Measurements from ENCODE around the gene SORD.

SORD gene

DNA sequence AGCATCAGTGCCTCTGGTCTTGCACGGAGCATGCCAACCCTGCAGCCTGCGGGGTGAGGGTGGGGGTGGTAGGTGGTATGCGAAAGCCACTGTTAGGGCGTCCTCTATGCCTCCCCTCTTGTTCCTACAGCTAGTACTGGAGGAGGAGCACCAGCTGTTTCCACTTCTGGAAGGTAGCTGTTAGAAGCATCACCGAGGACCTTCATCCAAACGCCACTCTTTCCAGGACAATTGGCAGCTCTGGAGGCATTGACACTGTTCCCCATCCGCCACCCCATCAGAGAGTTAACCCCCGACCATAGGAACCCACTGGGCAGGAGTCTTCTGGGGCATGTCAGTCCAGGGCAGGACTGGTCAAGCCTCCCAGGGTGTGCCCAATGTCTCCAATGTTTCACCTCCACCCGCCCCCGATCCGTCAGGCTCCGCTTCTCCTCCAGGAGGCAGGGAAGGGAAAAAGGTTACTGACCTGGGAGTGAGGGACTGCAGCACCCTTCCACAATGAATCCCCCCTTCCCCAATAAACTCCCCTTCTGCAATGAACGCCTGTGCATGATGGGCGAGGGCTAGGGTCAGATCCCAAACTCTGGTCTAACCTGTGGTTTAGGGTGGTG, 90.5 kb downstream of the SORD start:
- peaks cover 3% of the 10 kb centered on the region for H3K4me1 ChIP-seq (ENCODE audit: insufficient read depth, insufficient read length)
- H3K9ac ChIP-seq (ENCODE audit: insufficient read length, low read depth) = peak overlapping the region; percentile 56
- no peak for DNase-seq (ENCODE audit: low read depth, low spot score)
- no peak for TF ChIP-seq YY1 (IDR thresholded peaks at IDR 0.05; ENCODE audit: insufficient read depth, insufficient read length)
- TF ChIP-seq ZNF274 (IDR thresholded peaks at IDR 0.05; ENCODE audit: low read depth, low read length) = no peak
- H3K36me3 ChIP-seq (ENCODE audit: insufficient read depth, insufficient read length, low read length) = no peaks in the 10 kb centered on the region
- H3K27me3 ChIP-seq (ENCODE audit: insufficient read depth, insufficient read length) = peaks cover 80% of the 10 kb centered on the region
- peak overlapping the region; percentile 43 for H3K4me3 ChIP-seq (ENCODE audit: insufficient read length, low read depth)
- H3K9me3 ChIP-seq (ENCODE audit: insufficient read depth, low read length) = no peaks in the 10 kb centered on the region

DNA sequence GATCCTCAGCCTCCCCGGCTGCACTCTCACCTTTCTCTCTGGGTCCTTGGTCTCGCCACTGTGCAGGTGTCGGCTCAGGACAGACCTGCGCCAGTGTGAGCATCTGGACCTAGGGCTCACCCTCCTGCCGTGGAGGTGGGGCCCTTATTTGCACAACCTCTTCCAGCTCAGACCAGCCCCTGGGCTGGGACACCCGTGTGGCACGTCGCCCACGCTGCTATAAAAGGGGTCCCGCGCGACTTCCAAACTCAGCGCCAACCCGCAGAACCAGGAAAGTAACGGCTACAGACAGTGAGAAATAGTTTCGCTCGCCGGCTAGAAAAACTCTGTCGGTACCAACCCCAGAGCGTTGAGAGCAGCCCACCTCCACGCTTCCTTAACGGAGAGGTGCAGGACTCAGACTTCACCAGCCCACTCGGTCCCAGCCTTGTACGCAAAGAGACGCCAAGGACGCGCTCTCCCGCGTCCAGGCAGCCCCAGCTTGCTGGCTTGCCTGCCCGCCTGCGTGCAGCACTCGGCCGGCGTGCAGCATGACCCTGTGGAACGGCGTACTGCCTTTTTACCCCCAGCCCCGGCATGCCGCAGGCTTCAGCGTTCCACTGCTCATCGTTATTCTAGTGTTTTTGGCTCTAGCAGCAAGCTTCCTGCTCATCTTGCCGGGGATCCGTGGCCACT, 91.2 kb downstream of the SORD start, which contains the start of the genes DUOX2 and DUOXA2:
DUOX2 (minus strand) TSS at position 97 of the 675 bp plus-strand sequence. CDS start 761 bp downstream, outside the sequence.
DUOXA2 (plus strand) TSS at position 251 of the 675 bp plus-strand sequence; CDS start at position 531, 280 bp downstream.
- peaks cover 3% of the 10 kb centered on the region for H3K4me1 ChIP-seq (ENCODE audit: insufficient read depth, insufficient read length)
- peaks cover 80% of the 10 kb centered on the region for H3K27me3 ChIP-seq (ENCODE audit: insufficient read depth, insufficient read length)
- H3K36me3 ChIP-seq (ENCODE audit: insufficient read depth, insufficient read length, low read length) = no peaks in the 10 kb centered on the region
- peak within 1 kb of the TSS; percentile 43 for H3K4me3 ChIP-seq (ENCODE audit: insufficient read length, low read depth)
- H3K9me3 ChIP-seq (ENCODE audit: insufficient read depth, low read length) = no peaks in the 10 kb centered on the region
- TF ChIP-seq YY1 (IDR thresholded peaks at IDR 0.05; ENCODE audit: insufficient read depth, insufficient read length) (no peak), ZNF274 (IDR thresholded peaks at IDR 0.05; ENCODE audit: low read depth, low read length) (no peak), SUZ12 (IDR thresholded peaks at IDR 0.05; ENCODE audit: extremely low read depth, insufficient read depth, insufficient read length) (peak; percentile 73)
- peak within 1 kb of the TSS; percentile 56 for H3K9ac ChIP-seq (ENCODE audit: insufficient read length, low read depth)
- no peak for DNase-seq (ENCODE audit: low read depth, low spot score)

DNA sequence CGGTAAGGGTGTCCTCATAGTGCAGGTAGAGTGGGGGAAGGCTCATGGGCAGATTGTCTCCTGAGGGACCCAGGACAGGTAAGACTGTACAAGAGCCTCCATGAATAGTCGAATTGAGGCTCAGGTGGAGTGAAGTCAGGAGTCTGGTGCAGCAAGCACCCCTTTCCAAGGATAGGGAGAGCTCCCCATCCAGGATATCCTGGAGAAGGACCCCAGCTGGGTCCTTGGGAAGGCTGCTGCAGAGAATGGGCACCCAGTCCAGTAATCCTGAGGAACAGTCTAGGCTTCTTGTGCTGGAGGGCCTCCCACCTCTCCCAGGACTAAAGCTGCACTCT, 91.7 kb downstream of the SORD start:
- DNase-seq (ENCODE audit: low read depth, low spot score) = no peak
- no peak for TF ChIP-seq SUZ12 (IDR thresholded peaks at IDR 0.05; ENCODE audit: extremely low read depth, insufficient read depth, insufficient read length)
- no peak for TF ChIP-seq YY1 (IDR thresholded peaks at IDR 0.05; ENCODE audit: insufficient read depth, insufficient read length)
- TF ChIP-seq ZNF274 (IDR thresholded peaks at IDR 0.05; ENCODE audit: low read depth, low read length) = no peak
- Histone ChIP-seq H3K4me1 (ENCODE audit: insufficient read depth, insufficient read length) (peaks cover 3% of the 10 kb centered on the region), H3K27me3 (ENCODE audit: insufficient read depth, insufficient read length) (peaks cover 78% of the 10 kb centered on the region), H3K9me3 (ENCODE audit: insufficient read depth, low read length) (no peaks in the 10 kb centered on the region), H3K36me3 (ENCODE audit: insufficient read depth, insufficient read length, low read length) (no peaks in the 10 kb centered on the region), H3K9ac (ENCODE audit: insufficient read length, low read depth) (no peak overlapping the region), H3K4me3 (ENCODE audit: insufficient read length, low read depth) (no peak overlapping the region)

DNA sequence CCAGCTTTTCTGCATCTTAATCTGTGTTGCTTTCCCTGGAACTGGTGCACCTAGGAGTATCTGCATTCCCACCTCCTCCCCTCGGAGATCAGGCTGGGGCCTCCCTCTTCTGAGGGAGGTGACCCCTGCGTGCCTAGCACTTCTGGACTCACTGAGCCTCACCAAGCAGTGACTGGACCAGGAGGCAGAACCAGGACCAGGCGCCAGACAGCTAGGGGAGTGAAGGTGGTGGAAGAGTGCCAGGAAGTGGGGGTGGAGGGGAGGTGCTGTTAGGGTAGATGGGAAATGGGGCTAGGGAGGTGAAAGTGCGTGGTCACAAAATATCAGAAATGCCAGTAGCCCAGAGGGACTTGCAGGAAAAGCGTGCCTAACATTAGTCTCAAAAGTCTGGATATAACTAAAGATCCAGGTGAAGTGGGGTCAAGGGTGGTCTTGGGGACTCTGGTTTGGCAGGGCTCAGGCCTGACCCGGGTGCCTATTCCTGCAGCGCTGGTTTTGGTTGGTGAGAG, 92.4 kb downstream of the SORD start:
- Histone ChIP-seq H3K9me3 (ENCODE audit: insufficient read depth, low read length) (no peaks in the 10 kb centered on the region), H3K4me1 (ENCODE audit: insufficient read depth, insufficient read length) (peaks cover 3% of the 10 kb centered on the region), H3K27me3 (ENCODE audit: insufficient read depth, insufficient read length) (peaks cover 72% of the 10 kb centered on the region), H3K4me3 (ENCODE audit: insufficient read length, low read depth) (no peak overlapping the region), H3K9ac (ENCODE audit: insufficient read length, low read depth) (no peak overlapping the region), H3K36me3 (ENCODE audit: insufficient read depth, insufficient read length, low read length) (no peaks in the 10 kb centered on the region)
- DNase-seq (ENCODE audit: low read depth, low spot score) = no peak
- no peak for TF ChIP-seq YY1 (IDR thresholded peaks at IDR 0.05; ENCODE audit: insufficient read depth, insufficient read length)
- TF ChIP-seq SUZ12 (IDR thresholded peaks at IDR 0.05; ENCODE audit: extremely low read depth, insufficient read depth, insufficient read length) = no peak
- no peak for TF ChIP-seq ZNF274 (IDR thresholded peaks at IDR 0.05; ENCODE audit: low read depth, low read length)

DNA sequence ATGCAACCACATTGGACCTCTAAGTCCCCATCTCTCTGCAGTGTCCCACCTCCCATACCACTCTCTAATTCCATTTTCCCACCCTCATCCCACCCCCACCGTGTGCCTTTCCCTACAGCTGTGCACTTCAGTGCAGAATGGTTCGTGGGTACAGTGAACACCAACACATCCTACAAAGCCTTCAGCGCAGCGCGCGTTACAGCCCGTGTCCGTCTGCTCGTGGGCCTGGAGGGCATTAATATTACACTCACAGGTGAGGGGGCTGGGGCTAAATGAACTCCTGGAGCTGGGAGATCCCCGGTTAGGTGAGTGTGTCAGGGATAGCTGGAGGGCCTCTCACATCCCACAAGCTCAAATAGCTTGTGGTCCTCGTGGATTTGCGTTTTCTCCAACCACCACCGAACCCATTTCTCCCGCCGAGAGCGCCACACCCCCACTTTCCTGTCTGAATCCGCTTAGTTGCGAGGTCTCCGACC, 93.0 kb downstream of the SORD start:
- TF ChIP-seq SUZ12 (IDR thresholded peaks at IDR 0.05; ENCODE audit: extremely low read depth, insufficient read depth, insufficient read length) = no peak
- no peak for TF ChIP-seq ZNF274 (IDR thresholded peaks at IDR 0.05; ENCODE audit: low read depth, low read length)
- no peak for TF ChIP-seq YY1 (IDR thresholded peaks at IDR 0.05; ENCODE audit: insufficient read depth, insufficient read length)

DNA sequence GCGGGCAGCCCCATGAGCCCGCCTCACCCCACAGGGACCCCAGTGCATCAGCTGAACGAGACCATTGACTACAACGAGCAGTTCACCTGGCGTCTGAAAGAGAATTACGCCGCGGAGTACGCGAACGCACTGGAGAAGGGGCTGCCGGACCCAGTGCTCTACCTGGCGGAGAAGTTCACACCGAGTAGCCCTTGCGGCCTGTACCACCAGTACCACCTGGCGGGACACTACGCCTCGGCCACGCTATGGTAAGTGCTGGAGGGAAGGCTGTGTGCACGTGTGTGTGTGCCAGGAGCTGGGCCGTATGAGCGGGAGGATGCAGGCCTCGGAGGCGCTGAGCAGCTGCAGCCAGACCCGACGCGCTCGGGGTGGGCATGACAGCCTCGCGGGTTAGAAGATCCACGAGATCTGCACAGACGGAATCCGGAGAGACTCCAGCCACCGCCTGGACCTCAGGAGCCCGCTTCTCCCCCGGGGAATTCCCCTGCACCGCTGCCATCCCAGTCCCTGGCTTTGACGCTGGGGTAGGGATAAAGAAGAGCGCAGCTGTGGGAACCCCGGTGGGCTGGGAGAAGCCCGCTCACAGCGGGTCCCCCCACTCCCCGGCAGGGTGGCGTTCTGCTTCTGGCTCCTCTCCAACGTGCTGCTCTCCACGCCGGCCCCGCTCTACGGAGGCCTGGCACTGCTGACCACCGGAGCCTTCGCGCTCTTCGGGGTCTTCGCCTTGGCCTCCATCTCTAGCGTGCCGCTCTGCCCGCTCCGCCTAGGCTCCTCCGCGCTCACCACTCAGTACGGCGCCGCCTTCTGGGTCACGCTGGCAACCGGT, 93.7 kb downstream of the SORD start:
- peaks cover 3% of the 10 kb centered on the region for H3K4me1 ChIP-seq (ENCODE audit: insufficient read depth, insufficient read length)
- no peak overlapping the region for H3K9ac ChIP-seq (ENCODE audit: insufficient read length, low read depth)
- no peak for TF ChIP-seq SUZ12 (IDR thresholded peaks at IDR 0.05; ENCODE audit: extremely low read depth, insufficient read depth, insufficient read length)
- TF ChIP-seq YY1 (IDR thresholded peaks at IDR 0.05; ENCODE audit: insufficient read depth, insufficient read length) = no peak
- TF ChIP-seq ZNF274 (IDR thresholded peaks at IDR 0.05; ENCODE audit: low read depth, low read length) = no peak
- H3K4me3 ChIP-seq (ENCODE audit: insufficient read length, low read depth) = no peak overlapping the region
- no peaks in the 10 kb centered on the region for H3K36me3 ChIP-seq (ENCODE audit: insufficient read depth, insufficient read length, low read length)
- peaks cover 63% of the 10 kb centered on the region for H3K27me3 ChIP-seq (ENCODE audit: insufficient read depth, insufficient read length)
- H3K9me3 ChIP-seq (ENCODE audit: insufficient read depth, low read length) = no peaks in the 10 kb centered on the region
- no peak for DNase-seq (ENCODE audit: low read depth, low spot score)

More for the DNA sequence above, 93.0 kb downstream of the SORD start:
- Histone ChIP-seq H3K4me1 (ENCODE audit: insufficient read depth, insufficient read length) (peaks cover 3% of the 10 kb centered on the region), H3K9ac (ENCODE audit: insufficient read length, low read depth) (no peak overlapping the region), H3K36me3 (ENCODE audit: insufficient read depth, insufficient read length, low read length) (no peaks in the 10 kb centered on the region), H3K4me3 (ENCODE audit: insufficient read length, low read depth) (no peak overlapping the region), H3K27me3 (ENCODE audit: insufficient read depth, insufficient read length) (peaks cover 68% of the 10 kb centered on the region), H3K9me3 (ENCODE audit: insufficient read depth, low read length) (no peaks in the 10 kb centered on the region)
- DNase-seq (ENCODE audit: low read depth, low spot score) = no peak

Data from NT2/D1 (cell line).